GM19035 (cell line): ENCODE results near the gene SYNJ2.
"Not testable (repeated sequence)": the region's sequence is repeated elsewhere in the genome, so short reads cannot be mapped to it uniquely, and the experiment has no call there.

Experiments
- ATAC-seq: cut with Tn5 transposase; IDR thresholded peaks from one replicate; pipeline ENCODE4 v1.9.1; 2021; ENCODE audit not compliant: unreplicated experiment

Gene SYNJ2, protein sequence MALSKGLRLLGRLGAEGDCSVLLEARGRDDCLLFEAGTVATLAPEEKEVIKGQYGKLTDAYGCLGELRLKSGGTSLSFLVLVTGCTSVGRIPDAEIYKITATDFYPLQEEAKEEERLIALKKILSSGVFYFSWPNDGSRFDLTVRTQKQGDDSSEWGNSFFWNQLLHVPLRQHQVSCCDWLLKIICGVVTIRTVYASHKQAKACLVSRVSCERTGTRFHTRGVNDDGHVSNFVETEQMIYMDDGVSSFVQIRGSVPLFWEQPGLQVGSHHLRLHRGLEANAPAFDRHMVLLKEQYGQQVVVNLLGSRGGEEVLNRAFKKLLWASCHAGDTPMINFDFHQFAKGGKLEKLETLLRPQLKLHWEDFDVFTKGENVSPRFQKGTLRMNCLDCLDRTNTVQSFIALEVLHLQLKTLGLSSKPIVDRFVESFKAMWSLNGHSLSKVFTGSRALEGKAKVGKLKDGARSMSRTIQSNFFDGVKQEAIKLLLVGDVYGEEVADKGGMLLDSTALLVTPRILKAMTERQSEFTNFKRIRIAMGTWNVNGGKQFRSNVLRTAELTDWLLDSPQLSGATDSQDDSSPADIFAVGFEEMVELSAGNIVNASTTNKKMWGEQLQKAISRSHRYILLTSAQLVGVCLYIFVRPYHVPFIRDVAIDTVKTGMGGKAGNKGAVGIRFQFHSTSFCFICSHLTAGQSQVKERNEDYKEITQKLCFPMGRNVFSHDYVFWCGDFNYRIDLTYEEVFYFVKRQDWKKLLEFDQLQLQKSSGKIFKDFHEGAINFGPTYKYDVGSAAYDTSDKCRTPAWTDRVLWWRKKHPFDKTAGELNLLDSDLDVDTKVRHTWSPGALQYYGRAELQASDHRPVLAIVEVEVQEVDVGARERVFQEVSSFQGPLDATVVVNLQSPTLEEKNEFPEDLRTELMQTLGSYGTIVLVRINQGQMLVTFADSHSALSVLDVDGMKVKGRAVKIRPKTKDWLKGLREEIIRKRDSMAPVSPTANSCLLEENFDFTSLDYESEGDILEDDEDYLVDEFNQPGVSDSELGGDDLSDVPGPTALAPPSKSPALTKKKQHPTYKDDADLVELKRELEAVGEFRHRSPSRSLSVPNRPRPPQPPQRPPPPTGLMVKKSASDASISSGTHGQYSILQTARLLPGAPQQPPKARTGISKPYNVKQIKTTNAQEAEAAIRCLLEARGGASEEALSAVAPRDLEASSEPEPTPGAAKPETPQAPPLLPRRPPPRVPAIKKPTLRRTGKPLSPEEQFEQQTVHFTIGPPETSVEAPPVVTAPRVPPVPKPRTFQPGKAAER (N-terminal part only)

DNA sequence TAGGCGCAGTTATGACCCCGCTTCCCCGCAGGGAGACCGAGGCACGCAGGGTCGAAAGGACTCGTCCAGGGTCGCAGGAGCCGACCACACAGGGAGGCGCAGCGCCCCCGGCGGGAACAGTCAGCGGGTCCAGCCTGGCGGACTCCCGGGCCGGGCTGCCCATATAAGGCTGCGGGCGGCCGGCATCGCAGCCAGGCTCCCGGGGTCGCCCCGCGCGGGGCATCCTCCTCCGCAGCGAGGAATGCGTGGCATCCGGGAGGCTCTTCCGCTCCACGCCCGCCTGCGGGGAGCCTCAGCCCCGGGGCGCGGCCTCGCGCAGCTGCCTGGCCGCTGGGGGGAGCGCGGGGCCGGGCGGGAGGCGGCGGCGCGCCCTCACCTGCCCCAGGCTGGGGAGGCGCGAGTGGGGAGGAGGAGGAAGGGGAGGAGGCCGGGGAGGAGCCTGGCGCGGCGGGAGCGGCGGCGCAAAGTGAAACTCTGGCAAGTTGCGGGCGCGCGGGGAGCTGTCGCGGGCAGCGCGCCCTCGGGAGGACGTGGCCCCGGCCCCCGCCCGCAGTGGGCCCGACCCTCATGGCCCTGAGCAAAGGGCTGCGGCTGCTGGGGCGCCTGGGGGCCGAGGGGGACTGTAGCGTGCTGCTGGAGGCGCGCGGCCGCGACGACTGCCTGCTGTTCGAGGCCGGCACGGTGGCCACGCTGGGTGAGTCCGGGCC, at the start of gene SYNJ2:
TSS of gene SYNJ2 (plus strand) at position 469 of the 707 bp plus-strand sequence. CDS start at position 568, 99 bp downstream.
- peak; percentile 76 for ATAC-seq

DNA sequence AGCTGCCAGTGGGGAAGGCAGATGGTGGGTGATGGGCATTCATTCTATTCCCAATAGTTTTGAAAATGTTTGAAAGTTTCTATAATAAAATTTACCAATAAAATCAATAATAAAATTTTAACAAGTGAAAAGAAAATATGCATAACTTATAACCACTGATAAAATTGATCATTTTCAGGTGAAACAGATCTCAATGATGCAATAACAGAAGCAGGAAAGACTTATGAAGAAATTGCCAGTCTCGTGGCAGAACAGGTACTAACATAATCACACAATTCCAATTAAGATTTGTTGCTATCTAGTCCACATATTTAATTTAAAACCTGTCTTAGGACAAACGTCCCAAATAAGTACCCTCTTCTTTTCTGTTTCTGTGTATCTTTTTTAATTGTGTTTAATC, 45.9 kb upstream of the SYNJ2 start:
- no peak for ATAC-seq

DNA sequence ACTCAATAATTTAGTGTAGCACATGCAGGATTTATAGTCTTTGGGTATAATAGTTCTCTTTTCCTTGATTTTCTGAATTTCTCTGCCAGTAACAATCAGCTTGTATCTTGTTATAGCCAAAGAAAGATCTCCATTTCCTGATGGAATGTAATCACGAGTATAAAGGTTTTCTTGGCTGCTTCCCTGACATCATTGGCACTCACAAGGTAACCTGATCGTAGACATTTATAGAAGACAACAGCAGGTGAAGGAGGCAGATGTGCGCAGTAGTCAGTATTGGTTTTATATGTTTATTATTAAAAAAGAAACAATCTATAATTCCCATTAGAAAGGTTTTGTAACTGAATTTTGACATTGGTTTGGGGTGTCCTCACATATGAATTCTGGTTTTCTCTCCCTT, 44.3 kb upstream of the SYNJ2 start:
- ATAC-seq, result no peak

DNA sequence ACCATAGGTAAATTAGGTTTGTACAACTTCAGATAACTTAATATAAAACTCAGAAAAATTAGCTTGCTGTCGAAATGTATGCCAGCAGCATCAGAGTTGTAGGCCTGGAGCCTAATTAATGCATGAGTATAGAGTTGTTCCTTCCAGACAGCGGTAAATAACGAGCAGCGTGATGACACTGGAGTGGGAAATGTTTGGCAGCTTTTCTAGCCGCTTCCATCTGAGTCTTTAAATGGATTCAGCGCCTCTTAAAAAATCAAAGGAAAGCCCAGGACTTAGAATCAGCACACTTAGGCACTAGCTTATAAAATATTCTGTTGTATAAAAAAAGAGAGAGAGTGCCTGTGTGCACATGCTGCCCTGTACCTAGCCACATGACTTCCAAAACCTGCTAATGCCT, 43.7 kb upstream of the SYNJ2 start:
- no peak for ATAC-seq

DNA sequence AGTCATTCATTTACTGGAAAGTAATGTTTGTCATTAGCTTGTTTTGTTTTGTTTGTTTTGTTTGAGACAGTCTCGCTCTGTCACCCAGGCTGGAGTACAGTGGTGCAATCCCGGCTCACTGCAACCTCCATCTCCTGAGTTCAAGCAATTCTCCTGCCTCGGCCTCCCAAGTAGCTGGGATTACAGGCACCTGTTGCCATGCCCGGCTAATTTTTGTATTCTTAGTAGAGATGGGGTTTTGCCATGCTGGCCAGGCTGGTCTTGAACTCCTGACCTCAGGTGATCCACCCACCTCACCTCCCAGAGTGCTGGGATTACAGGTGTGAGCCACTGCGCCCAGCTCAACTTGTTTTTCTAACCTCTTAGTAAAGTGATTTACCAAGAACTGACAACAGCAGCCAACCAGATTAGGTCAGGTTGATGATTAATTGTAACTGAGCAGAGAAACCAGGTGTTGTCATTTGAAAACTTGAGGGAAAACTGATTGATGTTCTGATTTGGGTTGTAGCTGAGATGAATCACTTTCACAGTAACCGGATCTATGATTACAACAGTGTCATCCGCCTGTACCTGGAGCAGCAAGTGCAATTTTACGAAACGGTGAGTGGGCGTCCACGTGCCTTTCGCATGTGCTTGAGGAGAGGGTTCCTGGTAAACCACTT, 41.2 kb upstream of the SYNJ2 start:
- ATAC-seq, result not testable (repeated sequence)

DNA sequence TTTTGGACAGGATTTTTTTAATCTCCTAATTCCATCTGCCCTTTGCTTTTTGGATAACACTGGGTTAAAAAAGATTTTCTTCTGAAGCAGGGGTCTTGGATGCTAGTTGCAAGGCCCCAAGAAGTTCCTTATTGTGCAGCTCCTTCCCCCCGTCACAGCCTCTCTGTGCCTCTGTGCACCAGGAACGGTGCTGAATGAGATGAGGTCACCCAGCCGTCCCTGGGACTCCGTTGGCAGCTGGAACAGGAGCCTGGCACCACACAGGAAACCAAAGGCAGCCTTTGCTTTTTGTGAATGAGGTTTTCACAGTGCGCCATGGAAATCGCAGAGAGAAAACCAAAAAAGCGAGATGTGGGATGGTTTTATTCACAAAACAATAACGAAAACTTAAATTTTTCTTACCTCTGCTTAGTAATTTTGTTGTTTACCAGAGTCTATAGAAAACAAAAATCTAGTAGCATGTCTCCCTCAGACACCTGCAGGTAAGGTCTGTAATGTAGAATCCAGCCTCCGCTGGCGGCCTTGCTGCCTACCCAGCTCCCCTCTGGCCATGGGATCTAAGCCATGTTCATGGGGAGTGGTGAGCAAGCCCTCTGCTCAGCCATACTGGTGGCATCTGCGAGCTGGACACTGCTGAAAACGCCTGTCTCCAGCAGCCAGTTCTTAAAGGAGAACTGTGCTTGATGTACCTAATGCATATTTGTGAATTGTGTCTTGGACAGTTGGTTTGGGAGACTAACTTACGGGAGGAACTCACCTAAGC, 40.4 kb upstream of the SYNJ2 start:
- no peak for ATAC-seq

DNA sequence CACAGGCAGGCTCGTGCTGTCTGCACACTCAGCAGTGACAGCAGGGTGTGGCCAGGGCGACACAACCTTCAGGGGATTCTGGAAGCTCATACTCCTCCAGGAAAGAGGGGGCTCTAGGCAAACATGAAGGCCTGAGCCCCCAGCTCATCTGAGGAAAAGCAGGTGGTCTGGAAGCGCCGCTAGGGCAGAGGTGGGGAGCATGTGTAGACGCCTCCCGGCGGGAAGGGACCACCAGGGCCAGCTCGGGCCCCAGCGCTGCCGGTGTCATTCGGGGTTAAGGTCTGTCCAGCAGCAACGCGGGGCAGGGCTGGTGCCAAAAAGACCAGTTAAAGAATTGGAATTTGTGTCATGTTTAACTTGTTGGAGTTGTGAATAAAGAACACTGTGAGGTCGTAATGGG, 39.3 kb upstream of the SYNJ2 start:
- no peak for ATAC-seq

DNA sequence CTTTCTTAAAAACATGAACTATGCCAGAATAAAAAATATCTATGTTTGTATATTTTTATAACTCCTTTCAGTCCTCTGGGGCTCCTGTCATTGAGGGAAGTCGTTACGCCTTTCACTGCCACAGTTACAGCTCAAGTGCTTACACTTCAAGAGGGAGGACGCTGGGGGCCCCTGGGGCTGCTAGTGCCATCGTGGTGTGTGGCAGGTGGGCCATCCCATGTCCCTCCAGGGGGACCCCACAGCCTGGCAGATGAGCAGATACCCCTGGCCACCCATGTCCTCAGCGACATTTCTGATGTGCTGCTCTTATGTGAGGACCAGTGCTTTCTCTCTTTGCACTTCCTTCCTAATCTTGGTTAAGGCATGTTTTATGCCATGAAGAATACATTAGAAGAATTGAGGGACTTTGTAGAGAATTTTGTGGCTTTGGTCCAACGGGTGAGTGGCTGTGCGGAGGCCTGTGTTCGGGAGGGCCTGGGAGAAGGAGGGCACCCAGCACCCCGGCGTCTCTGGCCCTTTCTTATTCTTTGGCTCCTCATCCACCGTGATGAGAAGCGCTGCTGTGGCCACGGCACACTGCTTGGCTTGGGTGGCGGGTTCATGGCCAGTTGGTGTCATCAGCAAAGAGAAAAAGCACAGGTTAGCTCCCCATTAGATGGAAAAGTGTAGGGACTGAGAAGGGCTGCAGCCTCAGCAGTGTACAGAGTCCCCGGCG, 38.3 kb upstream of the SYNJ2 start:
- ATAC-seq, result no peak

DNA sequence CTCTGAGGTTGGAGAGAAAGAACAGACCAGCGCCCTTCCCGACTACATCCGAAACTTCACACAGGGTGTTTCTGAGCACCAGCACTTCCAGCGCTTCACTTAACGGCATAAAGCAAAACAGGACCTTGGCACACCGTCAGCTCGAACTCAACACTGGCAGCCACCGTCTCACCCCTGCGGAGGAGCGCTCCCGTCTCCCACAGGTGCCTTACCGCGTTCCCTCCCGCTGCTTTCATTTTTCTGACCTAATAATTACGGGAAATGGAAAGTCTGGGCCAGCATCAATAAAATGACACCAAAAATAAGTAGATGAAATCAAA, 37.7 kb upstream of the SYNJ2 start:
- ATAC-seq, result no peak

DNA sequence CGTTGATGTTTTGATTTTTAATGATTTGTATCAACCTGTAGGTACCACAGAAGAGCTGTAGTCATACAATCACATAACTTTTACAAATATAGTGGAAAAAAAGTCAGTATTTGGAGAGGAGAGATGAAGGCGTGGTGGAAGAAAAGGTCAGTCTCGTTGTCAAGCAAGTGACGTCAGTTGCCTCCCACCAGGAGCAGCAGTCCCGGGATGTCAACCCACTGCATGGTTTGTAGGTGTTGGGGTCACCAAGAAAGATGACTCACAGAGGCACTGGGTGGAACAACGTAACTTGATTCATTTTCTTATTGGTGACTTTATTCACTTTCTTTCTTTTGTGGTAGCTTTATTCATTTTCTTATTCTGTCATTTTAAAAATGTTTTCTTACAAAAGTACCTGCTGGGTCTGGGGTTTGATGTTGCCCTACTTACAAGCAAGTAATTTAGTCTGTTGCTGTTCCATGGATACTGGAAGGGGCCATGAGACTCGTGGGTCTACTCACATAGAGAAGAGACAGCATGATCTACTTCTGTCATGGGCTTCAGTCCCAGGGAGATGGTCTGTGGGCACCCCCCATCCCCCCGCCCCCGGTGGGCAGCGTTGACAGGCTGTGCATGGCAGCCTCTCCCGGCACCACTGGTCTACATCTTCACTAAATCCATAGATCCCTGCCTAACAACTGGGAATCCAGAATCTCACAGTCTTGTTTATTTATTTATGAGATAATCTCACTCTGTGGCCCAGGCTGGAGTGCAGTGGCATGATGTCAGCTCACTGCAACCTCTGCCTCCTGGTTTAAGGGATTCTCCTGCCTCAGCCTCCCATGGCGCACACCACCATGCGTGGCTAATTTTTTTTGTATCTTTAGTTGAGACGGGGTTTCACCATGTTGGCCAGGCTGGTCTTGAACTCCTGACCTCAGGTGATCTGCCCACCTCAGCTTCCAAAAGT, 36.4 kb upstream of the SYNJ2 start:
- no peak for ATAC-seq

DNA sequence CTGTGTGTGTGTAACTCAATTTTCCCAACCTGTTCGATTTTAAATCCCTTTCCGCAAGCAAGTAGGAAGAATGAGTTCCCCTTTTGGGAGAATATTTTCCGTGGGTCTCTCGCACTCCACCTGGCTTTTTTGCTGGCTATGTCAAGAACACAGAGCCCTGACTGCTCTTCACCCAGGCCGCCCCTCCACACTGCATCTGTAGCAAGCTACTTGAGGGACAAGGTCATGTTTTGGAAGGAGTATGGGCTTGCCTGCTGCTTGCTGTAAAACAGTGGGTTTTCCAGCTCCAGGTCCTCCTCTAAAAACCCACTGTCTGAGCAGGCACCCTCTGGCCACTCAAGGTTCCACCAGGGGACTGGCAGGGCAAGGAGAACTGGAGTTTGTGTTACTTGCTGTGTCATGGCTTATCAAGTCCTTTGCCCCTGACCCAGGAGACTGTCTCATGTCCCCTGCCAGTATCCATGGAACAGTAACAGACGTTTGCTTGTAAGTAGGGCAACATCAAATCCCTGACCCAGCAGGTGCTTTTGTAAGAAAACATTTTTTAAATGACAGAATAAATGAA, 35.5 kb upstream of the SYNJ2 start:
- no peak for ATAC-seq

DNA sequence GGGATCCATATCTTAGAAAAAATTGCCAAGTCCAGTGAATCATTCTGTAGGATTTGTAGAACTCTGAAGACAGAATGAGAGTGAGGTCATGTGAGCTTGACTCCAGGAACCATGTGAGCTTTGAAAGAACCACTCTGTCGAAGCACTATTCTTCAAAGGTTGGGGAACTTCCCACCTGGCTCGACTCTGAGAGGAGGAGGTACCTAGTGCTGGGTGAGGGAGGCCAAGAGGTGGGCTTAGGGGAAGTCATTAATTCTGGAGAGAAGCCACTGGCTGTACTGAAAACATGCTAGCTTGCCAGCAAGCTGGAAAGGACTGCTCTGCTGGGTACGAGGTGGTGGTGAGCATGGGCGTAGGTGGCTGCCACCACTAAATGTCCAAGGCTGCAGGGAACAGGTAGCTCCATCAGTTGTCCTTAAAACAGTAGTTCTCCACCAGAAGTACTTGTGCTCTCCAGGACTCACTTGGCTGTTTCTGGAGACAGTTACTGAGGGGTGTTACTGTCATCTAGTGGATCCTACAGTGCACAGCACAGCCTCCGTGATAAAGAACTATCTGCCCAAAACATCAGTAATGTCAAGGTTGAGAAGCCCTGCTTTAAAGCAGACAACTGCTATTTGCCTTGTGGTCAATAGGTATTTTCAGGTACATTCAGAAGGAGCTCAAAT, 34.7 kb upstream of the SYNJ2 start:
- no peak for ATAC-seq

DNA sequence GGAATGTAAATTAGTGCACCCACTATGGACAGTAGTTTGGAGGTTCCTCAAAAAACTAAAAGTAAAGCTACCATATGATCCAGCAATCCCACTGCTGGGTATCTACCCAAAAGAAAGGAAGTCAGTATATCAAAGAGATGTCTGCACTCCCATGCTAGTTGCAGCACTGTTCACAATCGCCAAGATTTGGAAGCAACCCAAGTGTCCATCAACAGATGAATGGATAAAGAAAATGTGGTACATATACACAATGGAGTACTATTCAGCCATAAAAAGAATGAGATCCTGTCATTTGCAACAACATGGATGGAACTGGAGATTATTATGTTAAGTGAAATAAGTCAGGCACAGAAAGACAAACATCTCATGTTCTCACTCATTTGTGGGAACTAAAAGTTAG, 30.8 kb upstream of the SYNJ2 start:
- not testable (repeated sequence) for ATAC-seq

DNA sequence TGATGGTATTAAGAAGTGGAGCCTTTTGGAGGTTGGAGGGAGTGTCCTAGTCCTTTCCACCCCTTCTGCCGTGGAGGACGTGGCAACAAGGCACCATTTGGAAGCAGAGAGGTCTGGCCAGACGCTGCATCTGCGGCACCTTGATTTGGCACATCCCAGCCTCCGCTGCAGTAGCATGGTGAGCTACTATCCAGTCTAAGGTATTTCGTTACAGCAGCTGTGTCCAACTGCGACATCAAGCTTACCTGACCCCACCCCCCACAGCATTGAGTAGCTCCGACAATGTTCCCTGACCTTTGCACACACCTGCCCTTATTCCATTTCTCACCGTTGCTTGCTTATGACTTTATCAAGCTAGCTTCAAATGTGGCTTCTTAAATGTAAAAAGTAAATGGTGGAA, 29.8 kb upstream of the SYNJ2 start:
- ATAC-seq, result no peak

DNA sequence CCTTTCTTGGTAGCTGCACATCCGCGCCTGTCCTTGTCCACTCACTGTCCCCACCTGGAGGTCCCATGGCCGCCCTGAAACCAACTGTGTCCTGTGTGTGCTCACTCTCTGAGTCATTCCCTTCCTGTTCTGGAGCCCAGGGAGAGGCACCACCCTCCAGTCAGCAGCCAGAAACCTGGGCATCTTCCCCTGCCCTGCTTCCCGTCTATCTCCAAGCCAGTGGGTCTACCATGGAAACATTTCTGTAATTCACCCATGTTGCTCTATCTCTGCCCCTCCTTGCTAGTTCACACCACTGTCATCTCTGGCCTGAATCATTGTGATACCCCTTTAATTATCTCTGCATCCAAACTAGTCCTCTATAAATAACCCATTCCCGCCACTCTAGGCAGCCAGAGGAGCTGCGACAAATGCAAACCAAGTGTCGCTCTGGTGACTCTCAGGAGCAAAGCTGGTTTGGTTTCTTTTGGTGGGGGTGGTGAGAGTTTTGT, 28.8 kb upstream of the SYNJ2 start:
- ATAC-seq, result no peak

DNA sequence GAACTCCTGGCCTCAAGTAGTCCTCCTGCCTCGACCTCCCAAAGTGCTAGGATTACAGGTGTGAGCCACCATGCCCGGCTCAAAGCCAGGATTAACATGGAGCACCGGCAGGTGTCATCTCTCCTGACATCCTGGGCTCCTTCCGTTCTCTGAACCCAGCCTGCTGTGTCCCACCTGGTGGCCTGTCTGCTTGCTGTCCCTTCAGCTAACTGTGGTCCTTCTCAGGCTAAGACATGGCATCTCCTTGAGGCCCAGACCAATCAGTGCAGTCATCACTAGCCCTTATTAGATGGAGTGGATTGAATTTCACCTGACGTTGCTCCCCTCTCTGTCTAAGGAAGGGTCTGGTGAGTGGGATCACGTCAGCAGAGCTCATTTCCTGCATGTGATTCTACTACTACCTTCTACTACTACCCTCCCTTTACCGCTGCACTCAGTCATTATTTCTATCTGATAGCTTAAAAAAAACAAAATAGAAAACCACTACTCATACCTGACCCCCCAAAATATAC, 28.0 kb upstream of the SYNJ2 start:
- ATAC-seq, result no peak
